Measurements from ENCODE around the gene GPR42. TPM values are rescaled to one million over a fixed set of nuclear protein-coding genes. Genes with fewer than 3 reads are reported as not detected.

GPR42 gene
- total and polyA plus RNA-seq, 10 of the 15 experiments (the other 5 are each of a cell fraction or from before 2014, with no cell fraction given) = 0.13 TPM; not detected in 9

GRCh38 chr19:35388277-35389054 lies 17.6 kb downstream of the GPR42 start:
- Histone ChIP-seq H3K27ac (ENCODE audit: control insufficient read depth, insufficient read depth) (no peak overlapping the region), H2AFZ (ENCODE audit: control insufficient read depth, low read depth, low read length) (no peak overlapping the region), H4K20me1 (ENCODE audit: control insufficient read depth, insufficient read depth) (no peaks in the 10 kb centered on the region), H3K79me2 (ENCODE audit: control insufficient read depth, insufficient read depth, low read length) (no peaks in the 10 kb centered on the region), H3K27me3 (replicated peaks in 1 of 2; ENCODE audit: control insufficient read depth in 2 of 2, insufficient read depth in 2 of 2, low read length in 1 of 2) (no peaks in the 10 kb centered on the region), H3K4me1 (ENCODE audit: control insufficient read depth, insufficient read depth, low read length) (no peaks in the 10 kb centered on the region), H3K36me3 (ENCODE audit: control insufficient read depth in 2 of 2, insufficient read depth in 2 of 2, low read length in 1 of 2) (no peaks in the 10 kb centered on the region), H3K9ac (ENCODE audit: control insufficient read depth, insufficient read depth, low read length) (no peak overlapping the region), H3K4me2 (ENCODE audit: control insufficient read depth, insufficient read depth) (no peak overlapping the region), H3K9me3 (replicated peaks; ENCODE audit: control insufficient read depth, insufficient read depth, low read length) (peaks cover 2% of the 10 kb centered on the region; the same call in 2 of the 3 replicates), H3K4me3 (no peak overlapping the region)
- ChIA-PET CTCF (interaction anchor here (0.7 to 1.6 kb wide), 2 partner anchors 12 to 73 kb away, joined by 3 to 4 read pairs; no protein-coding TSS in a partner anchor), SMC1A (ENCODE audit: uncharacterized antibody, unreplicated experiment) (interaction anchor here (0.6 to 2.0 kb wide), 9 partner anchors 8 to 107 kb away, joined by 3 to 6 read pairs (median 3); no protein-coding TSS in a partner anchor), RAD21 (ENCODE audit: unreplicated experiment) (interaction anchor here (0.8 kb wide), 1 partner anchor 14 kb away, joined by 3 read pairs; no protein-coding TSS in a partner anchor), POLR2A (interaction anchor here (0.9 to 1.7 kb wide), 2 partner anchors 11 kb away, joined by 4 to 10 read pairs; no protein-coding TSS in a partner anchor)
- TF ChIP-seq SUPT20H (IDR thresholded peaks at IDR 0.05; ENCODE audit: borderline replicate concordance, control insufficient read depth, low read depth, low read length) = no peak
- TF ChIP-seq CBX3 (IDR thresholded peaks at IDR 0.05; ENCODE audit: borderline replicate concordance, low read depth) = no peak
- TF ChIP-seq, protein P1, sequence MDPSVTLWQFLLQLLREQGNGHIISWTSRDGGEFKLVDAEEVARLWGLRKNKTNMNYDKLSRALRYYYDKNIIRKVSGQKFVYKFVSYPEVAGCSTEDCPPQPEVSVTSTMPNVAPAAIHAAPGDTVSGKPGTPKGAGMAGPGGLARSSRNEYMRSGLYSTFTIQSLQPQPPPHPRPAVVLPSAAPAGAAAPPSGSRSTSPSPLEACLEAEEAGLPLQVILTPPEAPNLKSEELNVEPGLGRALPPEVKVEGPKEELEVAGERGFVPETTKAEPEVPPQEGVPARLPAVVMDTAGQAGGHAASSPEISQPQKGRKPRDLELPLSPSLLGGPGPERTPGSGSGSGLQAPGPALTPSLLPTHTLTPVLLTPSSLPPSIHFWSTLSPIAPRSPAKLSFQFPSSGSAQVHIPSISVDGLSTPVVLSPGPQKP (IDR thresholded peaks at IDR 0.05; ENCODE audit: low read depth, low read length) = no peak
- no peak for TF ChIP-seq KDM1A (IDR thresholded peaks at IDR 0.05; ENCODE audit: borderline replicate concordance)
- no peak for TF ChIP-seq SREBF2 (IDR thresholded peaks at IDR 0.05; ENCODE audit: low read length)
- TF ChIP-seq PAX8 (IDR thresholded peaks at IDR 0.05) = no peak
- no peak for TF ChIP-seq SIX5 (IDR thresholded peaks at IDR 0.05; ENCODE audit: low read depth, low read length, severe bottlenecking)
- no peak for TF ChIP-seq HDGF (IDR thresholded peaks at IDR 0.05)
- no peak for TF ChIP-seq POLR2AphosphoS5 (IDR thresholded peaks at IDR 0.05; ENCODE audit: low read length)
- no peak for TF ChIP-seq E2F4 (IDR thresholded peaks at IDR 0.05; ENCODE audit: low read depth, low read length)
- no peak for TF ChIP-seq ZSCAN29 (IDR thresholded peaks at IDR 0.05)
- DNase-seq (ENCODE audit: low read depth, low spot score) (no peak), FAIRE-seq (no peak), ATAC-seq (no peak)
- BruUV-seq (replicated peaks) = no TSS peak
- in situ Hi-C loops (cut with MboI) = no loop called here
- intact Hi-C loops (cut with micrococcal nuclease; ENCODE audit: unreplicated experiment) = no loop called here
- WGBS (ENCODE audit: insufficient coverage, insufficient replicate concordance, low lambda C conversion rate, missing lambda C conversion rate) = 59% methylated on average over 6 of the region's 6 CpGs

Data from GM12878 (cell line).